Left forelimb (tissue), 1 donor: ENCODE measurements around the gene TOMM5.

Experiments
- DNase-seq: peaks from one replicate; pipeline ENCODE4 v3.0.0-alpha.2; 2018; ENCODE audit warnings: low spot score

Gene TOMM5

DNA sequence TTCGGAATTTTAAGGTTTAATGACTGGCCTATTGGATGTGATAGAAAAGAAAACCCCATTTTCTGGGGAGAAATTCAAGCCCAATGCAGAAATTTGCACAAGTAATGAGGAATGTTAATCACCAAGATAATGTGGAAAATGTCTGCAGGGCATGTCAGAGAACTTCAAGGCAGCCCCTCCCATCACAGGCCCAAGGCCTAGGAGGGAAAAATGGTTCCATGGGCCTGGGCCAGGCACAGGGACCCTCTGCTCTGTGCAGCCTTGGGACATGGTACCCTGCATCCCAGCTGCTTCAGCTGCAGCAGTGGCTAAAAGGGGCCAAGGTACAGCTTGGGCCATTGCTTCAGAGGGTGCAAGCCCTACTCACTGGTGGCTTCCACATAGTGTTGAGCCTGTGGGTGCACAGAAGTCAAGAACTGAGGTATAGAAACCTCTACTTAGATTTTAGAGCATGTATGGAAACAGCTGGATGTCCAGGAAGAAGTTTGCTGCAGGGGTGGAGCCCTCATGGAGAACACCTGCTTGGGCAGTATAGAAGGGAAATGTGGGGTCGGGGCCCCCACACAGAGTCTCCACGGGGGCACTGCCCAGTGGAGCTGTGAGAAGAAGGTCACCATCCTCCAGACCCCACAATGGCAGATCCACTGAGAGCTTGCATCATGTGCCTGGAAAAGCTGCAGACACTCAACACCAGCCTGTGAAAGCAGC lies 28.4 kb downstream of the TOMM5 start:
- no peak for DNase-seq

DNA sequence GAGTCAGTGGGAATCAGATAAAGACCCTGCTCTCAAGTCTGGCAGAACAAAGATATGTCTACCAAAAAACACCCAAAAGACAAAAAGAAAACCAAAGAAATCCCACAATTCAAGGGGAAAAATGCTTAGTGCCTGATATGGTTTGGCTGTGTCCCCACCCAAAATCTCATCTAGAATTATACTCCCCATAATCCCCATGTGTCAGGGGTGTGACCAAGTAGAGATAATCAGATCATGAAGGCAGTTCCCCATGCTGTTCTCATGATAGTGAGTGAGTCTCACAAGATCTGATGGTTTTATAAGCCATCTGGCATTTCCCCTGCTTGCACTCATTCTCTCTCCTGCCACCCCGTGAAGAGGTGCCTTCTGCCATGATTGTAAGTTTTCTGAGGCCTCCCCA lies 29.6 kb downstream of the TOMM5 start:
- DNase-seq = no peak

- DNase-seq = no peak
These were observed 30.7 kb downstream of the TOMM5 start for GRCh38 chr9:37561682-37562081.

DNA sequence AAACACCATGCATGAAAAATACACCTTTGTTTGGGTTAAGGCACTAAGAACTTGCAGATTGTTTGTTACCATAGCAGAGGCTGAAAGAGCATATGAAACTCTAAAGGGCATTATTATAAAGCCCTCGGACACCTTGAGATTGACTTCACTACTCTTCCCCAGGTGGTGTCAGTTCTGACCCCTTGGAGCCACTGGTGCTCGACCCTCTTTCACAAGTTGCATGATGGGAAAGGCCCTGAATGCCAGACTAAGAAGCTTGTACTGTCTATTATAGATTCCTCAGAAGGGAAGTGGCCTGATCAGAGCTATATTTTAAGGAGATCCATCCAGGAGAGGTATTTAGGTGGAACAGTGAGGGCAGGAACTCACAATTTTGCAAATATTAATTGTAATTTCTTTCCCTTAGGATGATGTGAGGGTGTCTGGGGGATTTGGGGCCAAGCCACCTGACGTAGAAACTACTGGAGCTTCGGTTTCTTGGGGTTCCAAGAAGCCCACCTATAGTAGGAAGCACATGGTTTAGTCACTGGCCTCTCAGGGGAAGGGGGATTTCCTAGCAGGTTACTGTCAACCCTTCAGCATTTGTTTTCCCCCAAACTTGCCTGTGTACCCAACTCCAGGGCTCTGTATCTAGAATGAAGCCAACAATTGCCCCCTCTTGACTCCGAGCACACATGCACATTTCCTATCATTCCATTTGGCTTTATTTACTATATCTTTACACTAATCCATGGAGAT lies 32.4 kb downstream of the TOMM5 start:
- DNase-seq = no peak

DNA sequence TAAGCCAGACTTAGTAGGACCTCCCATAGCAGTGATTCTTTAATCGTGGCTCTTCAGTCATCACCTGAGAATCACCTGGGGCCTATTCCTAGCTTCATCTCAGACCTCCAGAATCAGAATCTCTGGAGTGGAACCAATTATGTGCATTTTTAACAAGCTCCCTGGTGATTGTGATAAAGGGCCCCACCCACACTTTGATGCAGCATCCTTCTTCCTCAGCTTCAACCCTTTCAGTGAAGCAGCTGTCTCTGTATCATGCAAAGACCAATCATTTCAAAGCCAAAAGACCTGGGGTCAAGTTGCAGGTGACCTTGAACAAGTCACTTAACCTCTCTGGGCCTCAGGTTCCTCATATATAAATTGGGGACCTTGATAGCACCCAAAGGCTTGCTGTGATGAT lies 33.3 kb downstream of the TOMM5 start:
- no peak for DNase-seq

- no peak for DNase-seq
These were observed 36.6 kb downstream of the TOMM5 start for GRCh38 chr9:37555786-37556185.

DNA sequence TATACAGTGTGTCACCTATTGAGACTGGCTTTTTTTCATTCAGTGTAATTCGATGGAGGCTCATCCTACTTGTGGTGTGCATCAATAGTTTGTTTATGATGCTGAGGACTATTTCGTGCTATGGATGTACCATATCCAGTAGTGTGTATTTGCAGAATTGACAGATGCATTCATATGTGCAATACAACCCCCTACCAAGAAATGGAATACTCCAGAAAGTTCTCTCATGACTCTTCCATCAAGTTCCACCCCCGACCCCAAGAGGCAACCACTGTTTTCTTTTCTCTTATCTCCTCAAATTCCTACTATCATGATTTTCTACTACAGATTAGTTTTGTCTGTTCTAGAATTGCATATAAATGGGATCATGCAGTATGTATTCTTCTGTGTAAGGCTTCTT lies 38.1 kb downstream of the TOMM5 start:
- DNase-seq = no peak

GRCh38 chr9:37551888-37552287 lies 40.5 kb downstream of the TOMM5 start:
- DNase-seq = no peak

GRCh38 chr9:37551468-37551867 lies 40.9 kb downstream of the TOMM5 start:
- DNase-seq = no peak

DNA sequence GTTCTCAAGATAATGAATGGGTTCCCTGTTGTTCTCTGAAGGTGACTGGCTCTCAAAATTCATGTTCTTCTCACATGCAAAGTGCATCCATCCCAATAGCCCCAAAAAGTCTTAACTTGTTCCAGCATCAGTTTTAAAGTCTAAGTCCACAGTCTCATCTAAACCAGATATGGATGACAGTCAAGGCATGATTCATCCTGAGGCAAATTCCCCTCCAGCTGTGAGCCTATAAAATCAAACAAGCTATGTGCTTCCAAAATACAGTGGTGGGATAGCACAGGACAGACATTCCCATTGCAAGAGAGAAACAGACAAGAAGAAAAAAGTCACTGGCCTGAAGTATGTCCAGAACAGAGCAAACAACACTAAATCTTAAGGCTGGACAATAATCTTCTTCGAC lies 41.6 kb downstream of the TOMM5 start:
- no peak for DNase-seq

- no peak for DNase-seq
These were observed 42.9 kb downstream of the TOMM5 start for GRCh38 chr9:37549527-37549926.

DNA sequence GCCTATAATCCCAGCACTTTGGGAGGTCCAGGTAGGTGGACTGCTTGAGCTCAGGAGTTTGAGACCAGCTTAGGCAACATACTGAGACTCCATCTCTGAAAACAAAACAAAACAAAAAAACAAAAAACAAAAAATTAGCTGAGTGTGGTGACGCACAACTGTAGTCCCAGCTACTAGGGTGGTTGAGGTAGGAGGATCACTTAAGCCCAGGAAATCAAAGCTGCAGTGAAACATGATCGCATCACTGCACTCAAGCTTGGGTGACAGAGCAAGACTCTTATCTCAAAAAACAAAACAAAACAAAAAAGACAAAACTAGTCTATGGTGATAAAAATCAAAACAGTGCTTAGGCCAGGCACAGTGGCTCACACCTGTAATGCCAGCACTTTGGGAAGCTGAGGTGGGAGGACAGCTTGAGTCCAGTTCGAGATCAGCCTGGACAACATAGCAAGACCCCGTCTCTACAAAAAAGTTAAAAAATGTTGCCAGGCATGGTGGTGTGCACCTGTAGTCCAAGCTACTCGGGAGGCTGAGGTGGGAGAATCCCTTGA lies 45.0 kb downstream of the TOMM5 start:
- DNase-seq = no peak

- no peak for DNase-seq
These were observed 48.9 kb downstream of the TOMM5 start for GRCh38 chr9:37543468-37543867.

DNA sequence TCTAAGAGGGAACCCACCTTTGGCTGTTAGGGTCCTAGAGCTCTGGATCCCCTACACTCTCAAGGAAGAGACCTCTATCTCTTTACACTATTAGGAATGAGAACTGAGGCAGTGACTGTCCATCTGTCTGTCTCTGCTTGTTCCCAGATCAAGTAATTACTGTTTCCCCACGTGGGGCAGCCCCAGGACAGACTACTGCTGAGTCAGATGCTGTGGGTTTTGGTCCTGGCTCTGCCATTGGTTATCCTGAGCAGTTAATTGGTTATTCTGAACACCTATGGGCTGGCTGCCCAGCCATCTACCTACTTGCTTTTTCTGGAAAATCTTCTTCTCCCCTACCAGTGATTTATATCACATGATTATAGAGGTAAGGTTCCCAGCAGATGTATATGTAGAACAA lies 49.5 kb downstream of the TOMM5 start:
- DNase-seq = no peak

GRCh38 chr9:37542488-37542887 lies 49.9 kb downstream of the TOMM5 start:
- no peak for DNase-seq

- no peak for DNase-seq
These were observed 50.9 kb downstream of the TOMM5 start for GRCh38 chr9:37541465-37541864.

DNA sequence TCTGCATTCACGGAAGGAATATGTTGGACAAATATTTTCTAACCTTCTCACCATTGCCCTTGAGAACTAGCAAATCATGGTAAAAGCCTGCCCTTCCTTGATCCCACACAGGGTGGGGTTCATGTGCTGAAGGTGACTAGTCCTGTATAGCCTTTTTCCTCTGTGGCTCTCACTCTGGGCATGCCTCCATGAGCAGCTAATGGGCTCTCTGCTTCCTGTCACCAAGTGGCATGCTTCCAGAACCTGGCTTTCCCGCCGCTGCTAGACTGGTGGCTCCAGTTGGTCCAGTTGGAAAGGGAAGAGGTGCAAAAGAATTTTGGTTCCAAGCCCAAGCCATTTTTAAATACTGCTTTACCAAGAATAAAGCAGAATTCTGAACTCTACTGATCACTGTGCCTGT lies 51.8 kb downstream of the TOMM5 start:
- no peak for DNase-seq

- DNase-seq = no peak
These were observed 52.8 kb downstream of the TOMM5 start for GRCh38 chr9:37539634-37540033.
